Upper lobe of left lung (tissue), 6 donors: ENCODE measurements around the gene TRNT1. TPM values are rescaled to one million over a fixed set of nuclear protein-coding genes. Genes with fewer than 3 reads are reported as not detected.
A peak's percentile ranks its signal among the peaks of the same experiment; 100 is the strongest.

Experiments used
- ATAC-seq, 2 donors: fragments of 200-7000 bp; cut with Tn5 transposase; one replicate each; pipeline ENCODE4 v1.9.1; 2022; ENCODE audit warnings: mild to moderate bottlenecking in 2 of 2, moderate library complexity in 2 of 2; ENCODE audit not compliant: low FRiP score in 2 of 2
- DNase-seq, 2 donors: peaks; one replicate each; pipeline ENCODE4 v3.0.0-alpha.2; 2019 to 2020
- H3K27ac ChIP-seq, 4 donors: fragments of 200-600 bp; sonication (generic); one replicate each; pipeline ENCODE4 v1.5.1; 2016 to 2019
- H3K27me3 ChIP-seq, 4 donors: fragments of 200-600 bp; sonication (generic); one replicate each; pipeline ENCODE4 v1.5.1; 2017 to 2019
- H3K36me3 ChIP-seq, 4 donors: fragments of 200-600 bp; sonication (generic); one replicate each; pipeline ENCODE4 v1.5.1; 2016 to 2019
- H3K4me1 ChIP-seq, 4 donors: fragments of 200-600 bp; sonication (generic); one replicate each; pipeline ENCODE4 v1.5.1; 2018 to 2019
- H3K4me3 ChIP-seq, 4 donors: fragments of 200-600 bp; sonication (generic); one replicate each; pipeline ENCODE4 v1.5.1; 2017 to 2019; ENCODE audit warnings: mild to moderate bottlenecking in 2 of 4, moderate library complexity in 1 of 4
- H3K9me3 ChIP-seq, 4 donors: fragments of 200-600 bp; sonication (generic); one replicate each; pipeline ENCODE4 v1.5.1; 2018 to 2019
- EP300 ChIP-seq, 4 donors: sonication (generic); formaldehyde crosslinking; IDR thresholded peaks; one replicate each; pipeline ENCODE4 v1.5.1; 2017; ENCODE audit warnings: antibody characterized with exemption in 4 of 4, control low read depth in 2 of 4
- POLR2A ChIP-seq, 4 donors: fragments of 450-650 bp; IDR thresholded peaks; one replicate each; pipeline ENCODE4 v1.5.1; 2016 to 2017; ENCODE audit warnings: antibody characterized with exemption in 4 of 4, mild to moderate bottlenecking in 2 of 4
- POLR2AphosphoS5 ChIP-seq, 2 donors: sonication (generic); formaldehyde crosslinking; IDR thresholded peaks; one replicate each; pipeline ENCODE4 v1.5.1; 2017; ENCODE audit warnings: antibody characterized with exemption in 2 of 2
- WGBS, 2 donors: methylation state at CpG; one replicate each; pipeline ENCODE4 v1.1.5; 2017 to 2018; 5-methylcytosine and 5-hydroxymethylcytosine counted together
- total RNA-seq, 6 donors: library from RNA; depleted of rRNA in 4 of 6; stranded (reverse); fragments of >200 nt in 4 of 6; gene quantifications; one replicate each; pipeline versions ENCODE4 v1.1.0 to v1.2.1, GENCODE V29; 2016 to 2021
- TF ChIP-seq, protein P1 (sequence below), 6 experiments: fragments of 450-650 bp in 4 of 6; fragments of 200-600 bp in 2 of 6; sonication (generic) in 2 of 6; IDR thresholded peaks; one replicate each; pipeline ENCODE4 v1.5.1; 2016 to 2019; ENCODE audit warnings: antibody characterized with exemption in 6 of 6
- donor health status: DM: no; HTN: no; CAD: no; lungs with moderate emphysema.
- donor health status: DM: no; HTN: yes; CAD: no; lungs with severe emphysema.

Gene TRNT1
- total RNA-seq, 6 donors from 2014 or later = 9.2 to 35.6 (median 21.6) TPM

DNA sequence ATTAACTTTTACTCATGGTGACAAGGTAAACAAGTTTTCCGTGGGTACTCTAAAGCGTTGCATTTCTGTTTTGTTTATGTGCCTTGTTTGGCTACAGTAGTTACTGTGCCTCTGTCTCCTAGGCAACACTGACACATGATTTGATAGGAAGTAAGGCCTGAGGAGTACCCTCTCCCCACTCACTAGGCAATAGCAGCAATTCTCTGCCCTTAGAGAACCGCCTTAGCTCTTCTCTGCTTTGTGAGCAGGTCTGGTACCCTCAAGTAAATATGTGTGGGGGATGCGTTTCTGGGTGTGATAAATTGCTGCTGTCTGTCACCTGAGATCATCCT is 16.5 kb upstream of the TRNT1 start, which contains the start of gene IL5RA:
Gene IL5RA, minus strand, starts transcription at position 76 of the 332 bp plus-strand sequence. CDS start 5,390 bp downstream, outside the sequence.
- no peaks in the 10 kb centered on the region for H3K9me3 ChIP-seq
- no peak for TF ChIP-seq POLR2A (IDR thresholded peaks at IDR 0.05)
- no peak for TF ChIP-seq POLR2AphosphoS5 (IDR thresholded peaks at IDR 0.05)
- TF ChIP-seq, protein P1, sequence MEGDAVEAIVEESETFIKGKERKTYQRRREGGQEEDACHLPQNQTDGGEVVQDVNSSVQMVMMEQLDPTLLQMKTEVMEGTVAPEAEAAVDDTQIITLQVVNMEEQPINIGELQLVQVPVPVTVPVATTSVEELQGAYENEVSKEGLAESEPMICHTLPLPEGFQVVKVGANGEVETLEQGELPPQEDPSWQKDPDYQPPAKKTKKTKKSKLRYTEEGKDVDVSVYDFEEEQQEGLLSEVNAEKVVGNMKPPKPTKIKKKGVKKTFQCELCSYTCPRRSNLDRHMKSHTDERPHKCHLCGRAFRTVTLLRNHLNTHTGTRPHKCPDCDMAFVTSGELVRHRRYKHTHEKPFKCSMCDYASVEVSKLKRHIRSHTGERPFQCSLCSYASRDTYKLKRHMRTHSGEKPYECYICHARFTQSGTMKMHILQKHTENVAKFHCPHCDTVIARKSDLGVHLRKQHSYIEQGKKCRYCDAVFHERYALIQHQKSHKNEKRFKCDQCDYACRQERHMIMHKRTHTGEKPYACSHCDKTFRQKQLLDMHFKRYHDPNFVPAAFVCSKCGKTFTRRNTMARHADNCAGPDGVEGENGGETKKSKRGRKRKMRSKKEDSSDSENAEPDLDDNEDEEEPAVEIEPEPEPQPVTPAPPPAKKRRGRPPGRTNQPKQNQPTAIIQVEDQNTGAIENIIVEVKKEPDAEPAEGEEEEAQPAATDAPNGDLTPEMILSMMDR (IDR thresholded peaks at IDR 0.05) = no peak
- no peak for TF ChIP-seq EP300 (IDR thresholded peaks at IDR 0.05)
- DNase-seq (no peak), ATAC-seq (peak; percentile 61 to 69)
- no peaks in the 10 kb centered on the region for H3K27me3 ChIP-seq
- no peaks in the 10 kb centered on the region for H3K36me3 ChIP-seq
- 41 to 50% methylated on average over 4 of the region's 4 CpGs for WGBS, 2 donors
- H3K4me1 ChIP-seq = peaks cover 0 to 8% (median 0%) of the 10 kb centered on the region in 4 donors
- peak within 1 kb of the TSS in 2 of 4 donors; percentile 12 to 23 for H3K27ac ChIP-seq
- H3K4me3 ChIP-seq = peak within 1 kb of the TSS in 3 of 4 donors; percentile 11 to 25 (median 12)

DNA sequence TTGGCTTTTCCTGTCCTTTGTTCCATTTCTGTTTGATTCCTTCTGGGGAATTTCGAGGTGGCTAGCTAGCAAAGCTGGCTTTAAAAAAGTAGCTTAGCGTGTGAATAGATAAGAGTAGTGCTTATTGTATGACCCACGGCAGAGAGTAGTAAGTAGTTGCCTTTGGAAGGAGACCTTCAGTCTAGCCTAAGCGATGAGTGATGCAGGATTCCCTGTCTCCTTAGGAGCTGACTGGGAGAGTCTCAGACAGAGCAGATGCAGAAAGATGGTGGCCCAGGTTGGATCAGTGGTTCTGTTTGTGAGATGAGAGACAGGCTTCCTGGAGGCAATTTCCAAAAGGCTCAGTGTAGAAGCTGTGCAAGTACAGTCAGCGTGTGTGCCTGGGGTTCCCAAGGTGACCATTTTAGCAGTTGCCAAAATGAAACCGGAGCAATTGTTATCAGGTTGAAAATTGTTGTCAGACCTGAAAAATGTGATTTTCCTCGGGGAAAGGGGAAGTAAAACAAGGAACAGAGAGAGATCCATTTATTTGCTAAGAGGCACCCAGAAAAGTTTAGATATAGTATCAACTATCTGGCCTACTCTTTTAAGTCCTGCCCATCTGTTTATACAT is 15.9 kb upstream of the TRNT1 start:
- peak overlapping the region in 2 of 4 donors; percentile 12 to 23 for H3K27ac ChIP-seq
- 54 to 60% methylated on average over 7 of the region's 7 CpGs for WGBS, 2 donors
- TF ChIP-seq POLR2AphosphoS5 (IDR thresholded peaks at IDR 0.05) = no peak
- no peak overlapping the region for H3K4me3 ChIP-seq
- no peaks in the 10 kb centered on the region for H3K9me3 ChIP-seq
- ATAC-seq = no peak
- no peak for DNase-seq
- H3K36me3 ChIP-seq = no peaks in the 10 kb centered on the region
- H3K4me1 ChIP-seq = peaks cover 0 to 8% (median 0%) of the 10 kb centered on the region in 4 donors
- no peaks in the 10 kb centered on the region for H3K27me3 ChIP-seq

DNA sequence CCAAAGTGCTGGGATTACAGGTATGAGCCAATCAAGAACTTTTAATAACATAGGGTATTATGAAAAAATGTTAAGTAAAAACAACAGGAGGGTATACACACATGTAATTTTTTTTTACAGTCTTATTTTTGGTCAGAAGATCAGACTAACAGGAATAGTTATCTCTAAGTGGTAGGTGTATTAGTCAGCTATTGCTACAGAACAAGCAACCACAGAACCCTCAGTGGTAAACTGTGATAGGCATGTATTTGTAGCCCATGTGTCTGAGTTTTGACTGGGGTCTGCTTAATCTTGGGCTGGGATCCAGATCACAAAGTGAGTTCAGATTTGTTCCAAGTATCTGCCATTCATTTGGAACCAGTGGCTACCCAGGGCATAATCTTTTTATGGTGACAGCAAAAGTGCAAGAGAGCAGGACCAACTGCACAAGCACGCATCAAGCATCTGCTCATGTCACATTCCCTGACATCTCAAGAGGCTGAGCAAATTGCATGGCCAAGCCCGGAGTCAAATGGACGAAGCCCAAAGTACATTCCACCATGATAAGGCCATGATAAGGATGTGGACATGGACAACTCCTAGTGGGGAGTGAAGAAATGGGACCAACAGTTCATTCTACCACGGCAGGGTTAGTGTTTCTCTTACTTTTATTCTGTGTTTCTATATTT is 13.6 kb upstream of the TRNT1 start:
- no peak for DNase-seq
- Histone ChIP-seq H3K27ac (no peak overlapping the region), H3K4me1 (peaks cover 0 to 8% (median 0%) of the 10 kb centered on the region in 4 donors), H3K4me3 (no peak overlapping the region), H3K36me3 (no peaks in the 10 kb centered on the region), H3K9me3 (no peaks in the 10 kb centered on the region), H3K27me3 (no peaks in the 10 kb centered on the region)
- no peak for ATAC-seq
- TF ChIP-seq POLR2AphosphoS5 (IDR thresholded peaks at IDR 0.05) (peak in 1 of 2 donors; percentile 31), EP300 (IDR thresholded peaks at IDR 0.05) (no peak)
- TF ChIP-seq, protein P1 (IDR thresholded peaks at IDR 0.05) = no peak
- 50 to 67% methylated on average over 4 of the region's 4 CpGs for WGBS, 2 donors

DNA sequence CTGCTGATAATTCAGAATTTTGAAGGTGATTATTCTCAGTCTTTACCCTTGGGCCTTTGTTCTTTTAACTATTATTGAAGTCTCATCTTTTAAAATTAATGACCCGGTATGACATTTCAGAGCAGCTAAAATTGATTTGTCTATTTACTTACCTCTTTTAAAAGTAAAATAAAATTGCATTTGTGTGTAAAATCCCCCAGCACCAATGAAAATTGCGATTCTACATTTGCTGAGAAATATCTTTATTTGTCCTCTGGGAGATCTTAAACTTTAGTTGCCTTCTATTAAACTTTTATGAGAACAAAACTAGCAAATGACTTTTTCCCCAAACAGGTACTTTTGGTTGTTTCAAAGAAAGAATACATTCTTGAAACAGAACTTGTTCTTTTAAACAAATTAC is 9.1 kb upstream of the TRNT1 start:
- DNase-seq (no peak), ATAC-seq (no peak)
- WGBS, 2 donors = 85 to 87% methylated on average over 2 of the region's 2 CpGs
- no peaks in the 10 kb centered on the region for H3K4me1 ChIP-seq
- no peaks in the 10 kb centered on the region for H3K27me3 ChIP-seq
- no peaks in the 10 kb centered on the region for H3K9me3 ChIP-seq
- H3K27ac ChIP-seq = no peak overlapping the region
- TF ChIP-seq, protein P1 (IDR thresholded peaks at IDR 0.05) = no peak
- TF ChIP-seq POLR2AphosphoS5 (IDR thresholded peaks at IDR 0.05) (no peak), EP300 (IDR thresholded peaks at IDR 0.05) (no peak), POLR2A (IDR thresholded peaks at IDR 0.05) (no peak)
- H3K4me3 ChIP-seq = no peak overlapping the region
- no peaks in the 10 kb centered on the region for H3K36me3 ChIP-seq

DNA sequence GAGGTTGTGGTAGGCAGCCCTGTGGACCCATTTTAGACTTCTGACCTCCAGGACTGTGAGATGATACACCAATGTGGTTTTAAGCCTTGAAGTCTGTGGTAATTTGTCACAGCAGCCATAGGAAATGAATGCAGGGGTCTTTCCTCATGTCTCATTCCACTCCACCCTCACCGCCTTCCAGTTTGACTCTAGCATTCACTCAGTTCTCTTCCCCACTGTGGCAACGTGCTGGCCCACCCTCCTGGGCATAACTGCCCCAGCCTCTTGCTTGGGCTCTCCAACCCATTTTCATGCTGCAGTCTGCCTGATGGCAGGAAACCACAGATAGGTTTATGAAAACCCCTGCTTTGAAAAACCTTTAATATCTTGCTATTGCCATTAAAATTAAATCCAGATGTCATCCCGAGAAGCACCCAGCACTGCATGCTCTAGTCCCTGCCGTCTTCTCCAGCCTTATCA is 7.3 kb upstream of the TRNT1 start:
- 63 to 65% methylated on average over 4 of the region's 4 CpGs for WGBS, 2 donors
- Histone ChIP-seq H3K4me1 (no peaks in the 10 kb centered on the region), H3K9me3 (no peaks in the 10 kb centered on the region), H3K4me3 (no peak overlapping the region), H3K36me3 (no peaks in the 10 kb centered on the region), H3K27me3 (no peaks in the 10 kb centered on the region), H3K27ac (no peak overlapping the region)
- no peak for ATAC-seq
- DNase-seq = no peak
- TF ChIP-seq EP300 (IDR thresholded peaks at IDR 0.05) = no peak
- TF ChIP-seq POLR2AphosphoS5 (IDR thresholded peaks at IDR 0.05) = no peak
